Glutamatergic neuron (in vitro differentiated cells): Measurements from ENCODE around the gene GNAL. TPM values are rescaled to one million over a fixed set of nuclear protein-coding genes. Genes with fewer than 3 reads are reported as not detected.

Source experiments
- DNase-seq: peaks from one replicate; pipeline ENCODE4 v3.0.0; 2022
- H3K27ac Mint-ChIP-seq: one replicate; pipeline ENCODE4 v1.8.0; 2020; ENCODE audit warnings: mild to moderate bottlenecking, mixed read lengths, inconsistent platforms; ENCODE audit not compliant: unreplicated experiment
- H3K27me3 Mint-ChIP-seq: one replicate; pipeline ENCODE4 v1.8.0; 2020; ENCODE audit warnings: mild to moderate bottlenecking, moderate library complexity, mixed read lengths, inconsistent platforms; ENCODE audit not compliant: unreplicated experiment
- H3K36me3 Mint-ChIP-seq: one replicate; pipeline ENCODE4 v1.8.0; 2020; ENCODE audit warnings: mild to moderate bottlenecking, mixed read lengths, inconsistent platforms; ENCODE audit not compliant: unreplicated experiment
- H3K4me1 Mint-ChIP-seq: one replicate; pipeline ENCODE4 v1.8.0; 2020; ENCODE audit warnings: mild to moderate bottlenecking, low read depth, mixed read lengths, inconsistent platforms; ENCODE audit not compliant: unreplicated experiment
- H3K4me3 Mint-ChIP-seq: one replicate; pipeline ENCODE4 v1.8.0; 2020; ENCODE audit warnings: mild to moderate bottlenecking, mixed read lengths, inconsistent platforms; ENCODE audit not compliant: unreplicated experiment
- H3K9me3 Mint-ChIP-seq: one replicate; pipeline ENCODE4 v1.8.0; 2020; ENCODE audit warnings: mild to moderate bottlenecking, moderate library complexity, mixed read lengths, inconsistent platforms; ENCODE audit not compliant: unreplicated experiment
- microRNA-seq: library from miRNA; unstranded; fragments of <30 nt; microRNA quantifications from one replicate; pipeline ENCODE4, GENCODE V29; 2020; ENCODE audit not compliant: unreplicated experiment
- total RNA-seq: library from RNA; stranded (reverse); fragmentation: NEBNext Ultra II Directional; extraction: Animal tissue kit (Norgen Biotek cat#: 25700); gene quantifications from one replicate; pipeline ENCODE4 v1.2.1, GENCODE V29; 2021; ENCODE audit not compliant: unreplicated experiment
- TF ChIP-seq, protein P1 (sequence below): fragments of 200-600 bp; sonication (generic); IDR thresholded peaks from one replicate; pipeline ENCODE4 v1.5.0; 2021; ENCODE audit not compliant: partially characterized antibody, unreplicated experiment

GNAL gene
- total RNA-seq, 1 donor from 2014 or later: 52.5 TPM

DNA sequence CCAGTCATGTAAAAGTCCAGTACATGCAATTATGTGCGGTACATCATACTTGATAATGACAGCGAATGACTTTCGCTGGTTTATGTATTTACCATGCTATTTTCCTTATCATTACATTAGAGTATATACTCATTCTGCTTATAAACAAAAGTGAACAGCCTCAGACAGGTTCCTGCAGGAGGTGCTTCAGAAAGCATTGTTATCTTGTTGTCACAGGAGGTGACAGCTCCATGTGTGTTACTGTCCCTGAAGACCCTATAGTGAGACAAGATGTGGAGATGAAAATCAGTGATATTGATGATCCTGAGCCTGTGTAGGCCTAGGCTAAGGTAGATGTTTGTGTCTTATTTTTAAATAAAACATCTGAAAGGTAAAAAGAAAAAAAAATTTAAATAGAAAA is 234.4 kb downstream of the GNAL start:
- Mint-ChIP-seq H3K27ac (no peak overlapping the region), H3K4me3 (no peak overlapping the region), H3K27me3 (peaks cover 4% of the 10 kb centered on the region), H3K4me1 (no peaks in the 10 kb centered on the region), H3K9me3 (no peaks in the 10 kb centered on the region), H3K36me3 (no peaks in the 10 kb centered on the region)
- DNase-seq: no peak
- TF ChIP-seq, protein P1, sequence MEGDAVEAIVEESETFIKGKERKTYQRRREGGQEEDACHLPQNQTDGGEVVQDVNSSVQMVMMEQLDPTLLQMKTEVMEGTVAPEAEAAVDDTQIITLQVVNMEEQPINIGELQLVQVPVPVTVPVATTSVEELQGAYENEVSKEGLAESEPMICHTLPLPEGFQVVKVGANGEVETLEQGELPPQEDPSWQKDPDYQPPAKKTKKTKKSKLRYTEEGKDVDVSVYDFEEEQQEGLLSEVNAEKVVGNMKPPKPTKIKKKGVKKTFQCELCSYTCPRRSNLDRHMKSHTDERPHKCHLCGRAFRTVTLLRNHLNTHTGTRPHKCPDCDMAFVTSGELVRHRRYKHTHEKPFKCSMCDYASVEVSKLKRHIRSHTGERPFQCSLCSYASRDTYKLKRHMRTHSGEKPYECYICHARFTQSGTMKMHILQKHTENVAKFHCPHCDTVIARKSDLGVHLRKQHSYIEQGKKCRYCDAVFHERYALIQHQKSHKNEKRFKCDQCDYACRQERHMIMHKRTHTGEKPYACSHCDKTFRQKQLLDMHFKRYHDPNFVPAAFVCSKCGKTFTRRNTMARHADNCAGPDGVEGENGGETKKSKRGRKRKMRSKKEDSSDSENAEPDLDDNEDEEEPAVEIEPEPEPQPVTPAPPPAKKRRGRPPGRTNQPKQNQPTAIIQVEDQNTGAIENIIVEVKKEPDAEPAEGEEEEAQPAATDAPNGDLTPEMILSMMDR: no peak

DNA sequence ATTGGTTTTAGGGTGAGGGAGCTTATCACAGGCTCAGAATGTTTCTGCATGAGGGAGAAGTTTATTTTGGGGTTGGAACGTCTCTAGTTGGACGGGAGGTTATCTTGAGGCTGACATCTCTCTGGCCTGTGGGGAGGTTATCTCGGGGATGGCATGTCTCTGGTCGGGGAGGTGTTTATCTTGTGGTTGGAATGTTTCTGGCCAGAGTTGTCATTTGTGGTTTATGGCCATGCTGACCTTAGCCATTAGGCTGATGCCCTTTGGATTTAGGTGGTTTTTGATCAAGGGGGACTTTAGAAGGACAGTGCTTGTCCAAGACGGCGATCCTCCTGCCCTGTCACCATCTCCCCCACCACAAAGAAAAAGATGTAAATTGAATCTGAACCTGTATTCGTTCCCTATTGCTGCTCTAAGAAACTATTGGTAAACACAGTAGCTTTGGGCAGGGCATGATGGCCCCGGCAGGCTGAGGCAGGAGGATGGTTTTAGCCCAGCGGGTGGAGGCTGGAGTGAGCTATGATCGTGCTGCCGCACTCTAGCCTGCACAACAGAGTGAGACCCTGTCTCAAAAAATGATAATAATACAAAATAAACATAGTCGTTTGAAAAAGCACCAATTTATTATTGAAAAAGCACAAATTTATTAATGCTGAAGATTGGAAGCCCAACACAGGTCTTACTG is 236.9 kb downstream of the GNAL start:
- H3K36me3 Mint-ChIP-seq: no peaks in the 10 kb centered on the region
- no peak for DNase-seq
- H3K27me3 Mint-ChIP-seq: peaks cover 2% of the 10 kb centered on the region
- no peaks in the 10 kb centered on the region for H3K4me1 Mint-ChIP-seq
- H3K9me3 Mint-ChIP-seq: no peaks in the 10 kb centered on the region
- TF ChIP-seq, protein P1: no peak
- no peak overlapping the region for H3K27ac Mint-ChIP-seq
- H3K4me3 Mint-ChIP-seq: no peak overlapping the region

DNA sequence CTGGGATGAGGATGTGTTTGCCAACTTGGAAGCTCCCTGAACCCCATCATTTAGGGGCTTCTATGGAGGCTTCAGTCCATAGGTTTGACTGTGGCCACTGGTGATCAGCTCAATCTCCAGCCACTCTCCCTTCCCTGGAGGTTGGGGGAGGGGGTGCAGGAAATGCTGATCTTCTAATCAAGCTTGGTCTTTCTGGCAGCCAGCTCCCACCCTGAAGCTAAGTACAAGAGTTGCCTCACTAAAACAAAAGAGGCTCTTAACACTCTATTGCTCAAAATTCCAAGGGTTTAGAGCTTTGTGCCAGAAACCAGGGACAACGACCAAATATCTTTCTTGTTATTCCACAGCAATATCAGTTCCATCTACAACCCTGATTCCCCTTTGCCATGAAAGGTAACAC is 238.4 kb downstream of the GNAL start:
- Mint-ChIP-seq H3K27me3 (peaks cover 2% of the 10 kb centered on the region), H3K9me3 (no peaks in the 10 kb centered on the region), H3K27ac (no peak overlapping the region), H3K4me3 (no peak overlapping the region), H3K36me3 (no peaks in the 10 kb centered on the region), H3K4me1 (no peaks in the 10 kb centered on the region)
- no peak for DNase-seq
- TF ChIP-seq, protein P1: no peak

DNA sequence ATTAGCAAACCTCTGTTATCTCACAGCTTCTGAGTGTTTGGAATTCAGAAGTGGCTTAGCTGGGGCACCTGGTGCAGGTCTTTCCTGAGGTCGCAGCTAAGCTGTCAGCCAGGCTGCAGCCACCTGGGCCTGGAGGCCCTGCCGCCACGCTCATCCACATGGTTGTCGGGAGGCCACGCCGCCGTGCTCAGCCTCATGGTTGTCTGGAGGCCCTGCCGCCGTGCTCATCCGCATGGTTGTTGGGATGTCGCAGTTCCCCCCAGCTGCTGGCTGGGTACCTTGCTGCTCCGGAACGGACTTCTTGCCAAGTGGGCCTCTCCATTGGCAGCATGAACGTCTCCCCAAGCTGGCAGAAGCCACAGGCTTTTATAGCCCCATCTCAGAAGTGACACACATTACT is 243.3 kb downstream of the GNAL start:
- Mint-ChIP-seq H3K36me3 (no peaks in the 10 kb centered on the region), H3K9me3 (no peaks in the 10 kb centered on the region), H3K4me3 (no peak overlapping the region), H3K27me3 (peaks cover 5% of the 10 kb centered on the region), H3K4me1 (no peaks in the 10 kb centered on the region), H3K27ac (no peak overlapping the region)
- TF ChIP-seq, protein P1: no peak
- no peak for DNase-seq

Small RNA genes within 50 kb of the gene (microRNA-seq; reads per million reads assigned to microRNA genes)
- not detected for gene MIR7153

Other genes starting within 250 kb of the GNAL start
- gene SLC35G4, start 79.7 kb upstream of the GNAL start, total RNA-seq: not detected
- gene CHMP1B, start 162.1 kb downstream of the GNAL start, total RNA-seq: 56.1 TPM
- 31.8 TPM for gene MPPE1, start 219.1 kb downstream of the GNAL start, total RNA-seq